HG03159 (cell line): ENCODE results near the gene GRM2.
A peak's percentile ranks its signal among the peaks of the same experiment; 100 is the strongest.

Experiments
- ATAC-seq: cut with Tn5 transposase; IDR thresholded peaks from one replicate; pipeline ENCODE4 v1.9.1; 2021; ENCODE audit warnings: mild to moderate bottlenecking, moderate library complexity; ENCODE audit not compliant: unreplicated experiment

GRM2 gene

GRCh38 chr3:51680196-51680595, 26.7 kb upstream of the GRM2 start:
- no peak for ATAC-seq

GRCh38 chr3:51680663-51681230, 26.1 kb upstream of the GRM2 start:
- ATAC-seq: no peak

- no peak for ATAC-seq
These were observed 25.4 kb upstream of the GRM2 start for GRCh38 chr3:51681453-51681852.

- ATAC-seq: peak; percentile 84
These were observed 24.8 kb upstream of the GRM2 start for GRCh38 chr3:51682079-51682478.

GRCh38 chr3:51682526-51682925, 24.3 kb upstream of the GRM2 start:
- no peak for ATAC-seq

GRCh38 chr3:51683566-51683965, 23.3 kb upstream of the GRM2 start:
- no peak for ATAC-seq

GRCh38 chr3:51684971-51685751, 21.7 kb upstream of the GRM2 start:
- ATAC-seq: no peak

- no peak for ATAC-seq
These were observed 20.8 kb upstream of the GRM2 start for GRCh38 chr3:51686056-51686455.

GRCh38 chr3:51686512-51687215, 20.2 kb upstream of the GRM2 start:
- ATAC-seq: peak; percentile 46

- ATAC-seq: no peak
These were observed 19.2 kb upstream of the GRM2 start for GRCh38 chr3:51687431-51688205.

- no peak for ATAC-seq
These were observed 18.7 kb upstream of the GRM2 start for GRCh38 chr3:51688206-51688600.

GRCh38 chr3:51691021-51691420, 15.8 kb upstream of the GRM2 start:
- no peak for ATAC-seq

GRCh38 chr3:51691949-51692348, 14.9 kb upstream of the GRM2 start:
- ATAC-seq: no peak

GRCh38 chr3:51692980-51693395, 13.9 kb upstream of the GRM2 start:
- ATAC-seq: no peak

GRCh38 chr3:51696954-51697353, 9.9 kb upstream of the GRM2 start:
- no peak for ATAC-seq

- no peak for ATAC-seq
These were observed 8.7 kb upstream of the GRM2 start for GRCh38 chr3:51698209-51698608.

GRCh38 chr3:51700403-51700802, 6.5 kb upstream of the GRM2 start:
- ATAC-seq: no peak

- no peak for ATAC-seq
These were observed 4.7 kb upstream of the GRM2 start for GRCh38 chr3:51702156-51702555.

GRCh38 chr3:51703068-51703760, 3.7 kb upstream of the GRM2 start:
- ATAC-seq: no peak

- ATAC-seq: no peak
These were observed 2.9 kb upstream of the GRM2 start for GRCh38 chr3:51703761-51704510.
